ENCODE results near the gene ACVRL1.

ACVRL1 gene

DNA sequence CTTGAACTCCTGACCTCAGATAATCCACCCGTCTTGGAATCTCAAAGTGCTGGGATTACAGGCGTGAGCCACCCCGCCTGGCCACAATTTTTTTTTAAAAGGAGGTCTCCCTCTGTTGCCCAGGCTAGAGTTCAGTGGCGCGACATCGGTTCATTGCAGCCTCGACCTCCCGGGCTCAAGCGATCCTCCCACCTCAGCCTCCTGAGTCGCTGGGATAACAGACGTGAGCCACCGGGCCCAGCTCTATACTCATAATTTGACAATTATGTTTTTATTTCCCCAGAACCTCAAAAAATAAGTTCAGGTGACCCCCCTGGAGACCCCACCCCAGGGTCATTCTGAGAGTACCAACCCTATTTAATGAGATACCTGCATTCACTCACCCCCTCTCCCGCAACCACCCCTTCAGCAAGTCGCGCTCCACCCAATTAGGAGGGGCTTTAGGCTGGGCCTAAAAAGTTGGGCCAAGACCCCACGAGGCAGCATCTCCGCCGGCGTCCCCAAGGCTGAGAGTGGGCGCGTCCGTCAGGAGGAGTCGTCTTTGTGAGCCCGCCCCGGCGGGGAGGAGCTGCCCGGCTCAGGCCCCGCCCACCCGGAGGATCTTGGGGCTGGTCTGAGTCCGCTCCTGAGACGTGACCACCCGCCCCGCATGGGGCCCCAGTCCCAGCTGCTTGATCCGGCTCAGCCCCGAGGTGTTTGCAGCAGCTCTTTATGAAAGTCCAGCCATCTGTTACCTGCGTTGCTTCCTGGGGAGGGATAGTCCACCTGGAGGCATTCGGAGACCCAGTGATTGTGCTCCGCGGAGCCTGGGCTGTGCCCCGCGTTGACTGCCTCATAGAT is 19.6 kb upstream of the ACVRL1 start, which contains the start of gene ANKRD33:
Gene ANKRD33 (plus strand): TSS at position 628 of the 840 bp plus-strand sequence. CDS start 84 bp downstream, at position 712.
- TF ChIP-seq CTCF (IDR thresholded peaks at IDR 0.05; ENCODE audit: extremely low read depth, missing control alignments): no peak
- no peak for DNase-seq (ENCODE audit: low spot score)

- no peak for TF ChIP-seq CTCF (IDR thresholded peaks at IDR 0.05; ENCODE audit: extremely low read depth, missing control alignments)
- no peak for DNase-seq (ENCODE audit: low spot score)
These were observed 18.7 kb upstream of the ACVRL1 start for GRCh38 chr12:51888316-51889215.

GRCh38 chr12:51889216-51890132 is 17.8 kb upstream of the ACVRL1 start:
- TF ChIP-seq CTCF (IDR thresholded peaks at IDR 0.05; ENCODE audit: extremely low read depth, missing control alignments): no peak
- no peak for DNase-seq (ENCODE audit: low spot score)

GRCh38 chr12:51890133-51890464 is 17.2 kb upstream of the ACVRL1 start:
- no peak for DNase-seq (ENCODE audit: low spot score)

GRCh38 chr12:51890511-51891171 is 16.7 kb upstream of the ACVRL1 start:
- no peak for DNase-seq (ENCODE audit: low spot score)
- no peak for TF ChIP-seq CTCF (IDR thresholded peaks at IDR 0.05; ENCODE audit: extremely low read depth, missing control alignments)

More at GRCh38 chr12:51890133-51890464, 17.2 kb upstream of the ACVRL1 start:
- TF ChIP-seq CTCF (IDR thresholded peaks at IDR 0.05; ENCODE audit: extremely low read depth, missing control alignments): no peak

GRCh38 chr12:51891843-51892242 is 15.5 kb upstream of the ACVRL1 start:
- peak; percentile 56 for DNase-seq (ENCODE audit: low spot score)

More at GRCh38 chr12:51891843-51892242, 15.5 kb upstream of the ACVRL1 start:
- TF ChIP-seq CTCF (IDR thresholded peaks at IDR 0.05; ENCODE audit: extremely low read depth, missing control alignments): no peak
